Activated gamma-delta T cell treated with Interleukin-2 at 50 U/mL for 16 hours (primary cell): ENCODE results near the gene TSBP1.
"Not testable (repeated sequence)": the region's sequence is repeated elsewhere in the genome, so short reads cannot be mapped to it uniquely, and the experiment has no call there.

ENCODE experiments used
- DNase-seq: peaks from one replicate; pipeline ENCODE4 v3.0.0-alpha.2; 2020

Gene TSBP1

DNA sequence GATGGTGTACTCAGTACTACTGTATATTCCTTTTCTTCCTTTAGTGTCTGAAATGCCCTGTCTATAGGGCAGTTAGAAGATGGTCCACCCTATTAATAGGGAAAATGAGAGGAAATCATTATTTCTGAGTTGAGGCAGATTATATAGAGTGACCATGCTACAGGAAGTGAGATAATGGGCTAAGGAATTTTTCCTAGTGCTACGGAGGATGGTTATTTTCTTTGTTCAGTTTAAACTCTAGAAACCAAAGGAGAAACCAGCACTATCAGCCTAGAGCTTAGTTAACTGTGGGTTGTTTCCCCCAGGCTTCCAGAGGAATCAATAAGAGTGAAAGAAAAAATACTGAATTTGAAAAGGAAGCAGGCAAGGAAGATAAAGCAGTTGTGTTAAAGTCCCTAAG is 474 bp downstream of the TSBP1 start:
- no peak for DNase-seq

DNA sequence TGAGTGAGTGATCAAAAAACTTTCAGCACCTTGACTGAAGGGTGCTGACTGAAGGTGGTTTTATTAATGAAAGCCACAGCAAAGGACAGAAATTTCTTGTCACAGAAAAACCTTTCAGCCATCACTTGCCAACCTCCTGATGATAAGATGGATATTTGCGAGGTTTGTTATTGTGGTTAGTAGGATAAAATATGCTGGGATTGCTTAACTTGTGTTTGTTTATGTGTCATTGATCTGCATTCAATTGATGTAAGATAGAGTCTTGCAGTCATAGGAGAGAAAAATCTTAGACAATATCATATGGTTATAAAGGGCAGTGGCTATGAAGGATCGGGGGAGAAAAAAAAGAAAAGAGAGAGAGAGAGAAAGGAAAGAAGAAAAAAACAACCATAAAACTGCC is 1.2 kb downstream of the TSBP1 start:
- DNase-seq = no peak

DNA sequence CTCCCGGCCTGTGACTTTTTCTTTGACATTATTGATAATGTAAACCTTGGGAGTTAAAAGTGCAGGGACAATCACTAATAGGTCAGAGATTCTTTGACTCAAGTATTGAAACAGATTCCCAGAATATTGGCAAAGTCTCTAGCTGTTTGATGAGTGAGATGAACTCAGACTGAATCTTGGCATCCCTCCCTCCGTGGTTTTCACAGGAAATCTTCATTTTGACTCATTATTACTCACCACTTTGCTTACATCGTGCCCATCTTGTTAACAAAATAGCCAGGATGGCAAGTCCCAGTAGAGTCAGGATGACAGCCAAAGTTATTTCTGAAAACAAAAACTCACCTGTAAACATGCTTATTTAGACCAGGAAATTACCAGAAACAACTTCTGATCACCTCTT is 2.0 kb downstream of the TSBP1 start:
- no peak for DNase-seq

DNA sequence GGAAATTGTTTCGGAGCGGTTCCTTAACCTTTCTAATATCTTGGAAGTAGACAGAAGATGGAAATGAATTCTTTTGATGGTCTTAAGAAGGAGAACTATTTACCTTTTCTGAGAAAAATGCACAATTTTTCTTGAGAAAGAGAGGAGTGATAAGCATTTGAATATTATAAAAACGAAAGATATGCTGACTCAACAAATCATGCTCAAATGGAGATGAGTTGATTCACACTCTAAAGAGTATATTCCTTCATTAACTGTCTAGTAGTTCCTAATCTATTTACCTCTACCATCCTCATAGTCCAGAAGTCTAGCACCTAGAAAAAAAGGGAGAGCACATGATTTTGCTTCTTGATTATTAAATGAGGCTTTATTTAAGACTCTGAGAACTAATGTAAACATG is 4.1 kb downstream of the TSBP1 start:
- DNase-seq = no peak

DNA sequence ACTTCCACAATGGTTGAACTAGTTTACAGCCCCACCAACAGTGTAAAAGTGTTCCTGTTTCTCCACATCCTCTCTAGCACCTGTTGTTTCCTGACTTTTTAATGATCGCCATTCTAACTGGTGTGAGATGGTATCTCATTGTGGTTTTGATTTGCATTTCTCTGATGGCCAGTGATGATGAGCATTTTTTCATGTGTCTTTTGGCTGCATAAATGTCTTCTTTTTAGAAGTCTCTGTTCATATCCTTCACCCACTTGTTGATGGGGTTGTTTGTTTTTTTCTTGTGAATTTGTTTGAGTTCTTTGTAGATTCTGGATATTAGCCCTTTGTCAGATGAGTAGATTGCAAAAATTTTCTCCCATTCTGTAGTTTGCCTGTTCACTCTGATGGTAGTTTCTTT is 12.5 kb downstream of the TSBP1 start:
- not testable (repeated sequence) for DNase-seq

DNA sequence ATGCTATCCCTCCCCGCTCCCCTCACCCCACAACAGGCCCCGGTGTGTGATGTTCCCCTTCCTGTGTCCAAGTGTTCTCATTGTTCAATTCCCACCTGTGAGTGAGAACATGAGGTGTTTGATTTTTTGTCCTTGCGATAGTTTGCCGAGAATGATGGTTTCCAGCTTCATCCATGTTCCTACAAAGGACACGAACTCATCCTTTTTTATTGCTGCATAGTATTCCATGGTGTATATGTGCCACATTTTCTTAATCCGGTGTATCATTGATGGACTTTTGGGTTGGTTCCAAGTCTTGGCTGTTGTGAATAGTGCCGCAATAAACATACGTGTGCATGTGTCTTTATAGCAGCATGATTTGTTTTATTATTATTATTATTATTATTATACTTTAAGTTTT is 13.2 kb downstream of the TSBP1 start:
- not testable (repeated sequence) for DNase-seq

DNA sequence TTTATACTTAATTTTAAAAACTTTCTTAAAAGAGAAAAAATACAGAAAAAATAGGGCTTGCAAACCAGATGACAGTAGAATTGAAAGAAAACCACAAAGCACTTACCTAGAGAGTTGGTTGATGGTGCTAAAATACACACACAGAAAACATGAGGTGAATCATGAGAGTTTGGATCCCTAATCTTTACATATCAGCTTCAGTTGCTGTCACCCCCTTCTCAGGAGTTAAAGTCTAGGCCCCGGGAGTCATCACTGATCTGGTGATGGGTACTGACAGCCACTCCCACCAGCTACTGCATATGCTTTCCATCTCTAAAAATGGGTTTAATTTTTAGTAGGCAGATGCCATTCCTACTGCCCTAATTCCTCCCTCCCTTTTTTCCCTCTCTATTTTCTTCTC is 16.7 kb downstream of the TSBP1 start:
- no peak for DNase-seq

DNA sequence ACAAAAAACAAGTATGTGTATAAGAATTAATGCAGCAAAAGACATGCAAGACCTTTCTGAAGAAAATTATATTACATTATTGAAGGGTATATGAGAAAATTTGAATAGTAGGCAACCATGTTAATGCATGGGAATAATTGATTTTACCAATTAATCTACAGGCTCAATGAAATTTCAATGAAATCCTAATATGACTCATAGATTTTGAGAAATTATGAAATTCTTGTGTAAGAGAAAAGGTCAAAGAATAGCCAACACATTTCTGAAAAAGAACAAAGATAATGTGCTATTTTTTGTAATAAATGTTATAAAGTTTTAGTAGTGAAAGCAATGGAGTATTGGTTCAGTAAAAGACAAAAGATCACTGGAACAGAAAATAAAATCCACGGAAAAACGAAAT is 18.4 kb downstream of the TSBP1 start:
- DNase-seq = no peak

DNA sequence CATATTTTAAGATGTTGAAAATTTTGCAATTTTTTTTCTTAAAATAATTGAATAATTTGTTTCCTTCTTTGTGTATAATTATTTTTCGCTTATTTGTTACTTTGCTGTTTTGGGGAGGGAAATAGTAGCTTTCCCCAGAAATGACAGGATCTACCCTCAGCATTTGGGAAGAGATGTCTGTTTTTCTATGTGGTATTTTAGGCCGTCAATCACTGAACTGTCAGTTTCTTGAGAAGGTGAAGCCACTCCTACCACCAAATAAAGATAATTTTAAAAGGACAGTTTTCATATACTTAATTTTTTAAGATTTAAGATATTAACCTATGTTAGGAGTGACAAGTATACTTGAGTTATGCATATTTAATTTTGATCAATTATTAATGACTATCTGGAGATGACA is 31.5 kb downstream of the TSBP1 start:
- no peak for DNase-seq

DNA sequence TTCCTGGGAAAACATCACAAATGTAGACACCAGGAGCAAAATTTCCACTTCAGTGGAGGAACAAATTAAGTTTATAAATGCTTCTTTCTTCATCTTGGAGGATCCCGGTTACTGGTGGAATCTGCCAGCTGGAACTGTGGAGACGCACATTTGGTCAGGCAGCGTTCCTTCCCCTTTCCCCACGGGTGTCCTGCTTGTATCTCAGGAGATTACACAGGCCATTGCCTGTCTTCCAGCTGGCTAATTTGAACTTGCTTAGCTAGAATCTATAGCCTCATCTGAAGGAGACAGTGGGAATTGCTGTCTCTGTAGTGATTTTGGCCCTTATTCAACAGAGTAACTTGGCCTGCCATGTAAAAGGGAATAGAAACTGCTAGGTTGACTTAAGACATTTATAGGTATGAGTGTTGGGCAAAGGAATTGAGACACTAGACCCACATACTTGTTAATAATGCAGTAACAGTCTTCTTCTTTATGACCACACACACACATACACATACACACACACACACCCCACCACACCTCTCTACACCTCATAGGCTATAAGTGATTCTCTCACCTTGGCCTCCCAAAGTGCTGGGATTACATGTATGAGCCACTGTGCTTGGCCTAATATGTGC is 34.4 kb downstream of the TSBP1 start:
- no peak for DNase-seq

DNA sequence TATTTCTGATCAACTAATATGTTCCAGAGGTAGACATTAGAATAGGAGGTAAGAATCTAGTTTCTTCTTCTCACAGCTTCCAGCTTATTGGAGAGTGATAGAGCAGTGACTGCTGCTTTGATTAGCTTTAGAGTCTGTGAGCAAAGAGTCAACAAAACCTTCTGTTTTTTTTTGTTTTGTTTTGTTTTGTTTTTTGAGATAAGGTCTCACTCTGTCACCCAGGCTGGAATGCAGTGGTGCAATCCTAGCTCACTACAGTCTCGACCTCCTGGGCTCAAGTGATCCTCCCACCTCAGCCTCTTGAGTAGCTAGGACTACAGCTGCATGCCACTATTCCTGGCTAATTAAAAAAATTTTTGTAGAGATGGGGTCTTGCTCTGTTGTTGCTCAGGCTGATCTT is 39.3 kb downstream of the TSBP1 start:
- DNase-seq = no peak

DNA sequence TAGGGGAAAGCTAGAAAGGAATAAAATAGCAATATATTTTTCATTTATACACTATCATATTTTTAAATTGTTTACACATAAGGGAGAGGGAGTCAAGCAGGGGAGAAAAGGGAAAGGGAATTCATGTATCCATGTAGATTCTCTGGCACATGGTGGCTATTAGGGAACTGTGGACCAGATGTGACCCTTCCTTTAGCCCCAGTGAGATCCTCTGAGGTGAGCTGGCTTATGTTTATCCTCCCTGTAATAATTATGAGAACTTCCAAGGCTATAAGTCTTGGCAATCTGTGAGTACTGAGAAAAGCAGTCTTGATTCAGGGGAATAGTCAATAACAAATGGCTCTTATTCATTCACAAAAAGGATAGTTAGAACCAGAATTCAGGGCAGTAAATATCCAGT is 42.6 kb downstream of the TSBP1 start:
- no peak for DNase-seq

DNA sequence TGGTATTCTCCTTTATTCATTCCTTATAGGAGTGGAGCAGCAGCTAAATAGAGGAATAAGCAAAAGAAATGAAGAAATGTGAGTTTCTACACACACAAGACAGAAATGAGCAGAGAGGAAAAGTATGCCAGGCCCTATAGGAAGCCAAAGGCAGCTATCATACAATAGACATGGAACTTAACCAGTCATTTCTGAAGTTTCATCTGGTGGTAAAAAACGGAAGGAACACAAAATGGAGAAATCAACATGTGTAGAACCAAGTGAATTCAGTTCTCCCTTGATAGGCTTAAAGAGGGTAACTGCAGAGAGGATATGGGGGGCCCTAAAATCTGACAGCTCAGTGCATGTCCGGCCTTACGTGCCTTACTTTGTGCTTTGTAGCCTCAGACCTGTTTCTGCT is 44.6 kb downstream of the TSBP1 start:
- no peak for DNase-seq

DNA sequence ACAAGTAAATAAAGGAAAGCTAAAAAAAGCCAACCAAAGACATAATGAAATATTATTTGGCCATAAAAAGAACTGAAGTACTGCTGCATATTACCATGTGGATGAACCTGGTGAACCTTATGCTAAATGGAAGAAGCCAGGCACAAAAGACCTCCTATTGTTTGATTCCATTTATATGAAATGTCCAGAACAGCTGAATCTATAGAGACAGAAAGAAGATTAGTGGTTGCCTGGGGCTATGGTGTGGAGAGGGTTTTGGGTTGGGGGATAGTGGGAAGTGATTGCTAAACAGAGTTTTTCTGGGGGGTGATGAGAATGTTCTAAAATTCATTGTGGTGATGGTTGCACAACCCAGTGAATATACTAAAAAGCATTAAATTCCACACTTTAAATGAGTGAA is 53.2 kb downstream of the TSBP1 start:
- DNase-seq = no peak

DNA sequence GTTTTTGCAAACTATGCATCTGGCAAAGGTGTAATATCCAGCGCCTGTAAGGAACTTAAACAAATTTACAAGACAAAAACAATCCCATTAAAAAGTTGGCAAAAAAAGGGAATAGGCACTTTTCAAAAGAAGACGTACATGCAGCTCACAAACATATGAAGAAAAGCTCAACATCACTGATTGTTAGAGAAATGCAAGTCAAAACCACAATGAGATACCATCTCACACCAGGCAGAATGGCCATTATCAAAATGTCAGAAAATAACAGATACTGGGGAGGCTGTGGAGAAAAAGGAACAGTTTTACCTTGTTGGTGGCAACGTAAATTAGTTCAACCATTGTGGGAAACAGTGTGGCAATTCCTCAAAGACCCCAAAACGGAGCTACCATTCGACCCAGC is 54.2 kb downstream of the TSBP1 start:
- DNase-seq = no peak

DNA sequence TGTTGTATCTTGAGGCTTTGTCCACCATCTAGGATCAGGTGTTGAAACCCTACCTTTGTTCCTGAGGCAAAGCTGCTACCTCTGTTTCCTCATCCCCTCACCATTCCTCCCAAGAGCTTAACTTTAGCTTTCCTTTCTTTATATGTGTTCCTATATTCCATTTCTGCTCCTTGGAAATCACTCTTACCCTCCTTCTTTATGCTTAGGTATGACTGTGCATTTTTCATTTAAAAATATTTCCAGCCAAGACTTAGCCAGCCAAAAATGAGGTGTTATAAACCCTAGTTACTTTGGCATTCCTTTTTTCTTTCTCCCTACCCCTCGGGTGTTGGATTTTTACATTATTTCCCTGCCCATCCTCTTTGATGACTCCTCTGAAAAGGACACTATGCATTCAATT is 57.7 kb downstream of the TSBP1 start:
- no peak for DNase-seq

DNA sequence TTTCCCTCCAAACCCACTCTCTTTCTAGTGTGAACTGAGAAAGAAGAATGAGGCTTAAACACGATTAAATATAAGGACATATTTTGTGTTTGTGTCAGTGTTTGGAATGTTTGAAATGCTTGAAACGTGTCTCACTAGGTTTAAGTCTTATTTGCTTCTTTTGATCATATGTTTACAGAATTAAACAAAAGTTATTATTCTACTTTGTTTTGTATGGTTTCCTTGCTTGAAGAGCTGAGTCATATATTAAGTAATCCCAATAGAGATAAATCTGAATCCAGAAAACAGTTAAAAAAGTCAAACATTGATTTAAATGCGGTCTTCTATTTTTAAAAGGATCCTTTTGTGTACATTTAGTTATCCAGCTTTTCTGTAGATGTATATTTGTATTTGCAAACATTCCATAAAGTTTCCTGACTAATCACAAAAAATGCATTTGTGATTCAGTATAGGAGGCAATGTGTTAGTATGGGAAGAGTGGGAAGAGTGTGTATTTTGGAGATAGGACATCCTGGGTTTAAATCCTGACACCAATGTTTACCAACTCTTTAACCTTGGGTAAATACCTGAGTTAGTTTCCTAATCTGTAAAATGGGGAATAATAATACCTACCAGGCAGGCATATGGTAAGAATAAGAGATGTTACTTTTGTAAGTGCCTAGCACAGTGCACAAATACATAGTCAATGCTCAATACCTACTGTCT is 72.9 kb downstream of the TSBP1 start:
- DNase-seq = no peak

DNA sequence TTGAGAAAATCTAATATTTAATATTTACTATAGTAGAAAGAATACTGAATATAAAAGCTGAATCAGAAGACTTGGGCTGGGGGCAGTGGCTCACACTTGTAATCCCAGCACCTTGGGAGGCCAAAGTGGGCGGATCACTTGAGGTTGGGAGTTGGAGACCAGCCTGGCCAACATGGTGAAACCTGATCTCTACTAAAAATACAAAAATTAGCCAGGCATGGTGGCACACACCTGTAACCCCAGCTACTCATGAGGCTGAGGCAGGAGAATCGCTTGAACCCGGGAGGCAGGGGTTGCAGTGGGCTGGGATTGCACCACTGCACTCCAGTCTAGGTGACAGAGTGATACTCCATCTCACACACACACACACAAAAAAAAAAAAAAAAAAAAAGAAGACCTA is 76.7 kb downstream of the TSBP1 start:
- not testable (repeated sequence) for DNase-seq

DNA sequence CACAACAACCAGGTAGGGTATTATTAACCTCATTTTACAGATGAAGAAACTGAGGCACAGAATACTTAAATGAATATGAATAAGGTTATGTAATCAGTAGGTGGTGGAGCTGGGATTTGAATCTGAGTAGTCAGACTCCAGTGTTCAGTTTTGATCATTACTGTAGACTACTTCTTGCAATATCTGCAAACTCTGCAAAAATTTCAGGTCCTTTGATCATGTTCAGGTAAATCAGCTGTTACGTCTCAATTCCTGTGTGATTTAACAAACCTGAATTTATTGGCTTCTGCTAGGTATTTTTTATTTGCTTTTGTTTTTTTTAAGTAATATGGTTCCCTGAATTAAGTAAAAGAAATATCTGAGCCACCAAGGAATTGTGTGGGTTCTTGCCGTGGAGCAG is 77.1 kb downstream of the TSBP1 start:
- DNase-seq = no peak

DNA sequence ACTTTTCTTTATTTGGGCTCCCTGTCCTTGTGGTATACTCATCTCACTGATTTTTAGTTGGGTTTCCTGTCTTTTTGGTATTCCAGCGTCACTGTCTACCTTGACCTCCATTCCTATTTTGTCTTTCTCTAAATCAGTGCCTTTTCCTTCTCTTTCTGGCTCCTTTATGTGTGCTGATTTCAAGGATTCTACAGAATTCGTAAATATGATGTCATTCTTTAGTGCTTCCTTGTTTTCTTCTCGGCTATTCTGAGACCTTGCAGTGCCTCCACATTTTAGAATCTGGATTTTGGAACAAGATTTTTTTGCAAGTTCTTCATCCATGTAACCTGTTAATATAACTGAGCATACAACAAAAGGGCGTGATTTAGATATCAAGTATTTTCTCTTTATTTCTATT is 78.0 kb downstream of the TSBP1 start:
- no peak for DNase-seq

DNA sequence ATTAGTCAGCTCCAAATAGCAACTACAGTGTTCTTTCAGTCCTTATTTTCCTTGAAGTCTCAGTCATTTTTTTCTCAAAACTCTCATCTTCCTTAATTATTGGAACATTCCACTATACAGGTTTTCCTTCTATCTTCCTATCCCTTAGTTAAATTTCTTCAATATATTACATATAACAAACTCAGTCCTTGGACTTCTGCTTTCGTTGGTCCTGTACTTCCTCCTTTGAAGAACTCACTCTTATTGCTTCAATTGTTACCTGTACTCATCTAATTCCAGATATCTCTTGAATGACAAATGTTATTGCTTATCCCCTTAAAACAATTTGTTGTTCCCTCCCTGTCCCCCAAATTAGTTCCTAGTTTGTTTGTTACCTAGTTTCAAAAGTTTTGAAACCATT is 80.2 kb downstream of the TSBP1 start:
- no peak for DNase-seq

DNA sequence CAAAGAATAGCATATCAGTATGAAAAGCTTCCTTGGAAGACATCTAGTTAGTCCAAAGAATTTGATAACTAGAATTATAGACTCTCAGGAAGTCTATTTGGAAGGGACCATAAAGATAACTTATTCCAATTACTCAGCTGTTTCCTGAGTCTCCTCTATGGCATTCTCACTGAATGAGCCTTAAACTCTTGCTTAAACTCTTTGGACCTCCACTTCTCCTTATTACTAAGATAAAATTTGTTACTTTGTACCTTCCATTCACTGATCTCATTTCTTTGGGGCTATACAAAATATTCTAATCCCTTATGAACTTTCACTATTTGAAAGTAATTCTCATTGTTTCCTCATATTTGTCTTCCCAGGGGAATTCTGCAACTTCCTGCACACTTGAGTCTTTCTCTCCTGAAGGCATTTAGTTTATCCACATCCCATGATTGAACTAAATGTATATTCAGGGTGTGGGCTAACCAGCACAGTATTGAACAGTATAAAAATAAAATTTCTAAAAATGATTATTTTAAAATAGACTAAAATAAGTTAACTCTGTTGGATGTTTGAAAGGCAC is 80.7 kb downstream of the TSBP1 start:
- DNase-seq = no peak

DNA sequence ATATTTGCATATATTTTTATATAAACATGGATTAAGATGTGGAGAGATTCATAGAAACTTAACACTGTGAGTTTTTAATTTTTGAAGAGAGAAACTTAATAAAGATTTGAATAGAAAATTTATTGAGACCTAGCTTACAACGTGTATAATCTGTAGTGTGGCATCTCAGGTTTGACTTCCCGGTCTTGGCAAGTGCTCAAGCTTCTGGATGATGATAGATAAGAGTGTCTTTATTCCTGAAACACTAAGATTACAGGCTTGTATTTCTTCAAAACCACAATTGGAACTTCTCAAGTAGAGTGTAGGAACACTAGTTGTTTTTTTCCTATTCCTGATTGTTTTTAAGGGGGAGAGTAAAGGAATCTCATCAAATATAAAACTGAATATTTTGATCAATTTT is 83.3 kb downstream of the TSBP1 start:
- no peak for DNase-seq

DNA sequence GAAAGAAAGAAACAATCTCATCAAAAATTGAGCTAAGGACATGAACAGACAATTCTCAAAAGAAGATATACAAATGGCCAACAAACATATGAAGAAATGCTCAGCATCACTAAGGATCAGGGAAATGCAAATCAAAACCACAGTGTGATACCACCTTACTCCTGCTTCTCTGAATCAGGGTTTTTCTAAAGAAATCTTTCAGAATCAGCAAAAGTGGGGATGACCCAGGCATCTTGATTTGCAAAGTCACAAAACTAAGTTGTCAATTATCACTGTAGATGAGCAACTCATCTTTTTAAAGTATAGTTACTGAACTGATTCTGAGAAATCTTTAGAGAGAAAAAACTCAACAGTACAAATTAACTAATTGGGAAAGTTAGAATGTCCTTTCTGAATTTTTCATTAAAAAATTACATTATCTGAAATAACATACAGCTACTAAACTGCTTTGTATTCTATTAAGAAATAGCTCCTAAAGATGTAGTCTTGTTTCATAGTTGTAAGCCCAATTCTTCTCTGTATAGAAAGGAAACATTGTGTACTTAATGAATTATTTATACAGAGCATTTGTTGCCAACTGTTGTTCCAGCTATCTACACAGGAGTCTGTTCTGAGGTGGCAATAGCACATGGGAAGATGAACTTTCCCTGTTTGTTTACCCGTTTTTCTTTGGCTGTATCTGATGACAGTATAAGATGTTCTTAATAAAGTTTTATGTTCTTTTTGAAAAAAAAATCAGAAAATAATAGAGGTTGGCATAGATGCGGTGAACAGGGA is 97.7 kb downstream of the TSBP1 start:
- not testable (repeated sequence) for DNase-seq
